ENCODE results near the gene SLC37A4. TPM values are rescaled to one million over a fixed set of nuclear protein-coding genes. Genes with fewer than 3 reads are reported as not detected.

Gene SLC37A4
- total and polyA plus RNA-seq, 10 of the 15 experiments (the other 5 are each of a cell fraction or from before 2014, with no cell fraction given): 11.6 to 29.7 (median 20.4) TPM

DNA sequence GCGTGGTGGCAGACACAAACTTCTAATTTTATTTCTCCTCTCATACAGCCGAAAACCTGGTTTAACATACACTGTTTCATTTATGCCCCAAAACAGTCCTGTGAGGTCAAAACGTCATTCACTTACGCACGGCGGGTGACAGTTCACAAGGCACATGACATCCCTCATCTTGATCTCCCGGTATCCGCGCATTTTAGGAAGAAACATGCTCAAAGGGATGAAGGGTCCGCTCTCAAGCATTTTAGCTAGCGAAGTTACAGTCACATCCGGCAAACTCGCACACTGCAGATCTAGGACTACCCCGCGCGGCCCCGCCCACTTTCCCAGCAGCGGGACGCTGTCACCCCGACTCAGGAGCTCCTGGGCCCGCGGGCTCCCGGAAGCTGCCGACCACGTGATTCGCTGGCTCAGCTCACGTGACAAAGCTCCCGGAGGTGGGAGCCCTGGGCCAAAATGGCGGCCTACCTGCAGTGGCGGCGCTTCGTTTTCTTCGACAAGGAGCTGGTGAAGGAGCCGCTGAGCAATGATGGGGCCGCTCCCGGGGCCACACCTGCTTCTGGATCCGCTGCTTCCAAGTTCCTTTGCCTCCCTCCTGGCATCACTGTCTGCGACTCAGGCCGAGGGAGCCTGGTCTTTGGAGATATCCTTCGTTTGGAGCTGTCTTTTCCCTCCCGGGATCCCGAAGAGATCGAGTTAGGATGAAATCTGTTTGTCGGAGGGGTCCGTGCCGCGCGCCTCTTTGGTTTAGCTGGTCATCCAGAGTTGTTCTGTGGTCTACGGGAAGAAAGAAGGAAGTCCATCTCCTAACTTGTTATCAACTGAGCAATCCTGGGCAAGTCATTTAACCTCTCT is 36.9 kb upstream of the SLC37A4 start, which contains the start of gene VPS11 (continued):
- TF ChIP-seq SIX5 (IDR thresholded peaks at IDR 0.05; ENCODE audit: low read depth, low read length, severe bottlenecking): no peak
- no peak for TF ChIP-seq BCL11A (IDR thresholded peaks at IDR 0.05; ENCODE audit: low read depth, low read length)
- no peak for TF ChIP-seq HDAC2 (IDR thresholded peaks at IDR 0.05)
- TF ChIP-seq CHD1 (IDR thresholded peaks at IDR 0.05; ENCODE audit: low read depth, low read length): no peak
- TF ChIP-seq RELA (IDR thresholded peaks at IDR 0.05; ENCODE audit: borderline replicate concordance, partially characterized antibody): no peak
- no peak for TF ChIP-seq TCF7 (IDR thresholded peaks at IDR 0.05; ENCODE audit: borderline replicate concordance)
- no peak for TF ChIP-seq BACH1 (IDR thresholded peaks at IDR 0.05; ENCODE audit: borderline replicate concordance)
- peak; percentile 54; the same call in 1 of the 2 replicates for TF ChIP-seq PAX8 (IDR thresholded peaks at IDR 0.05)
- TF ChIP-seq, protein P1, sequence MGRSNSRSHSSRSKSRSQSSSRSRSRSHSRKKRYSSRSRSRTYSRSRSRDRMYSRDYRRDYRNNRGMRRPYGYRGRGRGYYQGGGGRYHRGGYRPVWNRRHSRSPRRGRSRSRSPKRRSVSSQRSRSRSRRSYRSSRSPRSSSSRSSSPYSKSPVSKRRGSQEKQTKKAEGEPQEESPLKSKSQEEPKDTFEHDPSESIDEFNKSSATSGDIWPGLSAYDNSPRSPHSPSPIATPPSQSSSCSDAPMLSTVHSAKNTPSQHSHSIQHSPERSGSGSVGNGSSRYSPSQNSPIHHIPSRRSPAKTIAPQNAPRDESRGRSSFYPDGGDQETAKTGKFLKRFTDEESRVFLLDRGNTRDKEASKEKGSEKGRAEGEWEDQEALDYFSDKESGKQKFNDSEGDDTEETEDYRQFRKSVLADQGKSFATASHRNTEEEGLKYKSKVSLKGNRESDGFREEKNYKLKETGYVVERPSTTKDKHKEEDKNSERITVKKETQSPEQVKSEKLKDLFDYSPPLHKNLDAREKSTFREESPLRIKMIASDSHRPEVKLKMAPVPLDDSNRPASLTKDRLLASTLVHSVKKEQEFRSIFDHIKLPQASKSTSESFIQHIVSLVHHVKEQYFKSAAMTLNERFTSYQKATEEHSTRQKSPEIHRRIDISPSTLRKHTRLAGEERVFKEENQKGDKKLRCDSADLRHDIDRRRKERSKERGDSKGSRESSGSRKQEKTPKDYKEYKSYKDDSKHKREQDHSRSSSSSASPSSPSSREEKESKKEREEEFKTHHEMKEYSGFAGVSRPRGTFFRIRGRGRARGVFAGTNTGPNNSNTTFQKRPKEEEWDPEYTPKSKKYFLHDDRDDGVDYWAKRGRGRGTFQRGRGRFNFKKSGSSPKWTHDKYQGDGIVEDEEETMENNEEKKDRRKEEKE (IDR thresholded peaks at IDR 0.05): no peak
- TF ChIP-seq BHLHE40 (IDR thresholded peaks at IDR 0.05; ENCODE audit: borderline replicate concordance in 1 of 2, low read depth in 2 of 2, low read length in 1 of 2): peak; percentile 87 to 97
- TF ChIP-seq FOS (IDR thresholded peaks at IDR 0.05; ENCODE audit: borderline replicate concordance, extremely low read depth, insufficient read length): peak; percentile 79
- no peak for TF ChIP-seq ZNF217 (IDR thresholded peaks at IDR 0.05)
- TF ChIP-seq BRCA1 (IDR thresholded peaks at IDR 0.05; ENCODE audit: low read depth, low read length): no peak
- TF ChIP-seq, protein P2, sequence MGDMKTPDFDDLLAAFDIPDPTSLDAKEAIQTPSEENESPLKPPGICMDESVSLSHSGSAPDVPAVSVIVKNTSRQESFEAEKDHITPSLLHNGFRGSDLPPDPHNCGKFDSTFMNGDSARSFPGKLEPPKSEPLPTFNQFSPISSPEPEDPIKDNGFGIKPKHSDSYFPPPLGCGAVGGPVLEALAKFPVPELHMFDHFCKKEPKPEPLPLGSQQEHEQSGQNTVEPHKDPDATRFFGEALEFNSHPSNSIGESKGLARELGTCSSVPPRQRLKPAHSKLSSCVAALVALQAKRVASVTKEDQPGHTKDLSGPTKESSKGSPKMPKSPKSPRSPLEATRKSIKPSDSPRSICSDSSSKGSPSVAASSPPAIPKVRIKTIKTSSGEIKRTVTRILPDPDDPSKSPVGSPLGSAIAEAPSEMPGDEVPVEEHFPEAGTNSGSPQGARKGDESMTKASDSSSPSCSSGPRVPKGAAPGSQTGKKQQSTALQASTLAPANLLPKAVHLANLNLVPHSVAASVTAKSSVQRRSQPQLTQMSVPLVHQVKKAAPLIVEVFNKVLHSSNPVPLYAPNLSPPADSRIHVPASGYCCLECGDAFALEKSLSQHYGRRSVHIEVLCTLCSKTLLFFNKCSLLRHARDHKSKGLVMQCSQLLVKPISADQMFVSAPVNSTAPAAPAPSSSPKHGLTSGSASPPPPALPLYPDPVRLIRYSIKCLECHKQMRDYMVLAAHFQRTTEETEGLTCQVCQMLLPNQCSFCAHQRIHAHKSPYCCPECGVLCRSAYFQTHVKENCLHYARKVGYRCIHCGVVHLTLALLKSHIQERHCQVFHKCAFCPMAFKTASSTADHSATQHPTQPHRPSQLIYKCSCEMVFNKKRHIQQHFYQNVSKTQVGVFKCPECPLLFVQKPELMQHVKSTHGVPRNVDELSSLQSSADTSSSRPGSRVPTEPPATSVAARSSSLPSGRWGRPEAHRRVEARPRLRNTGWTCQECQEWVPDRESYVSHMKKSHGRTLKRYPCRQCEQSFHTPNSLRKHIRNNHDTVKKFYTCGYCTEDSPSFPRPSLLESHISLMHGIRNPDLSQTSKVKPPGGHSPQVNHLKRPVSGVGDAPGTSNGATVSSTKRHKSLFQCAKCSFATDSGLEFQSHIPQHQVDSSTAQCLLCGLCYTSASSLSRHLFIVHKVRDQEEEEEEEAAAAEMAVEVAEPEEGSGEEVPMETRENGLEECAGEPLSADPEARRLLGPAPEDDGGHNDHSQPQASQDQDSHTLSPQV (IDR thresholded peaks at IDR 0.05): no peak
- TF ChIP-seq NFIC (IDR thresholded peaks at IDR 0.05; ENCODE audit: low read depth, low read length): peak; percentile 71; the same call in 1 of the 2 replicates
- peak; percentile 99 for TF ChIP-seq RAD51 (IDR thresholded peaks at IDR 0.05)
- TF ChIP-seq, protein P3, sequence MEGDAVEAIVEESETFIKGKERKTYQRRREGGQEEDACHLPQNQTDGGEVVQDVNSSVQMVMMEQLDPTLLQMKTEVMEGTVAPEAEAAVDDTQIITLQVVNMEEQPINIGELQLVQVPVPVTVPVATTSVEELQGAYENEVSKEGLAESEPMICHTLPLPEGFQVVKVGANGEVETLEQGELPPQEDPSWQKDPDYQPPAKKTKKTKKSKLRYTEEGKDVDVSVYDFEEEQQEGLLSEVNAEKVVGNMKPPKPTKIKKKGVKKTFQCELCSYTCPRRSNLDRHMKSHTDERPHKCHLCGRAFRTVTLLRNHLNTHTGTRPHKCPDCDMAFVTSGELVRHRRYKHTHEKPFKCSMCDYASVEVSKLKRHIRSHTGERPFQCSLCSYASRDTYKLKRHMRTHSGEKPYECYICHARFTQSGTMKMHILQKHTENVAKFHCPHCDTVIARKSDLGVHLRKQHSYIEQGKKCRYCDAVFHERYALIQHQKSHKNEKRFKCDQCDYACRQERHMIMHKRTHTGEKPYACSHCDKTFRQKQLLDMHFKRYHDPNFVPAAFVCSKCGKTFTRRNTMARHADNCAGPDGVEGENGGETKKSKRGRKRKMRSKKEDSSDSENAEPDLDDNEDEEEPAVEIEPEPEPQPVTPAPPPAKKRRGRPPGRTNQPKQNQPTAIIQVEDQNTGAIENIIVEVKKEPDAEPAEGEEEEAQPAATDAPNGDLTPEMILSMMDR (IDR thresholded peaks at IDR 0.05 in 2 of 3, conservative IDR thresholded peaks at IDR 0.05 in 1 of 3; ENCODE audit: control insufficient read depth in 2 of 3, extremely low read depth in 1 of 3, insufficient read depth in 1 of 3, low read depth in 3 of 3, low read length in 3 of 3): no peak
- 0 out of 3 replicates have a peak, but pooled peaks have one; percentile 82 for TF ChIP-seq POU2F2 (IDR thresholded peaks at IDR 0.05; ENCODE audit: borderline replicate concordance, low read depth, low read length)
- TF ChIP-seq KAT2A (conservative IDR thresholded peaks at IDR 0.05; ENCODE audit: control insufficient read depth, low read depth, low read length): no peak
- no peak for TF ChIP-seq FOXM1 (IDR thresholded peaks at IDR 0.05; ENCODE audit: low read depth, low read length)
- peak; percentile 80 for TF ChIP-seq TAF1 (IDR thresholded peaks at IDR 0.05; ENCODE audit: borderline replicate concordance, low read depth, low read length)
- peak; percentile 32 to 45; a peak in 1 of 4 replicates for TF ChIP-seq IKZF2 (IDR thresholded peaks at IDR 0.05)
